ENCODE results near the gene WIPI1.

WIPI1 gene

GRCh38 chr17:68457168-68457538 is at the start of gene WIPI1:
Gene WIPI1 (minus strand): TSS chr17:68457496. CDS start chr17:68457421, 75 bp downstream.
- Histone ChIP-seq H3K27me3 (ENCODE audit: control insufficient read depth, low read length) (0 out of 2 replicates have a peak, but pooled peaks cover 5% of the 10 kb centered on the region), H3F3A (ENCODE audit: control insufficient read depth, insufficient read depth) (peaks cover 4% of the 10 kb centered on the region; the same call in 1 of the 2 replicates), H3K4me3 (ENCODE audit: low read length) (peak within 1 kb of the TSS; percentile 70), H3K4me1 (ENCODE audit: control insufficient read depth, low read length) (peaks cover 52% of the 10 kb centered on the region), H4K20me1 (ENCODE audit: control insufficient read depth, insufficient read depth, low read depth, low read length) (no peaks in the 10 kb centered on the region), H3K4me2 (ENCODE audit: low read length) (peak within 1 kb of the TSS; percentile 84), H3K27ac (ENCODE audit: low read depth, low read length) (no peak within 1 kb of the TSS), H3K79me2 (ENCODE audit: control insufficient read depth, low read length) (no peaks in the 10 kb centered on the region), H3K9me3 (ENCODE audit: control insufficient read depth, insufficient read depth, low read length) (no peaks in the 10 kb centered on the region), H3K36me3 (ENCODE audit: control insufficient read depth, low read length) (no peaks in the 10 kb centered on the region), H3K9me2 (replicated peaks; ENCODE audit: control insufficient read depth, low read length) (no peaks in the 10 kb centered on the region)
- no peak for TF ChIP-seq CTCF (IDR thresholded peaks at IDR 0.05; ENCODE audit: low read depth, low read length, poor library complexity, severe bottlenecking)
- TF ChIP-seq EZH2phosphoT487 (IDR thresholded peaks at IDR 0.05; ENCODE audit: borderline replicate concordance, low read length) = no peak

GRCh38 chr17:68505951-68506350 is 48.7 kb upstream of the WIPI1 start:
- H3K9me3 ChIP-seq (ENCODE audit: control insufficient read depth, insufficient read depth, low read length) = no peaks in the 10 kb centered on the region
- no peak overlapping the region for H3K4me2 ChIP-seq (ENCODE audit: low read length)
- no peaks in the 10 kb centered on the region for H3K27me3 ChIP-seq (ENCODE audit: control insufficient read depth, low read length)
- TF ChIP-seq EZH2phosphoT487 (IDR thresholded peaks at IDR 0.05; ENCODE audit: borderline replicate concordance, low read length) (no peak), CTCF (IDR thresholded peaks at IDR 0.05; ENCODE audit: low read depth, low read length, poor library complexity, severe bottlenecking) (no peak)
- no peaks in the 10 kb centered on the region for H3K36me3 ChIP-seq (ENCODE audit: control insufficient read depth, low read length)
- H3K79me2 ChIP-seq (ENCODE audit: control insufficient read depth, low read length) = no peaks in the 10 kb centered on the region
- peaks cover 15% of the 10 kb centered on the region for H3K4me1 ChIP-seq (ENCODE audit: control insufficient read depth, low read length)
- no peak overlapping the region for H3K27ac ChIP-seq (ENCODE audit: low read depth, low read length)
- H3F3A ChIP-seq (ENCODE audit: control insufficient read depth, insufficient read depth) = no peaks in the 10 kb centered on the region
- no peaks in the 10 kb centered on the region for H3K9me2 ChIP-seq (replicated peaks; ENCODE audit: control insufficient read depth, low read length)
- no peaks in the 10 kb centered on the region for H4K20me1 ChIP-seq (ENCODE audit: control insufficient read depth, insufficient read depth, low read depth, low read length)
- no peak overlapping the region for H3K4me3 ChIP-seq (ENCODE audit: low read length)

- Histone ChIP-seq H4K20me1 (ENCODE audit: control insufficient read depth, insufficient read depth, low read depth, low read length) (no peaks in the 10 kb centered on the region), H3K27ac (ENCODE audit: low read depth, low read length) (no peak overlapping the region), H3K4me2 (ENCODE audit: low read length) (no peak overlapping the region), H3K9me2 (replicated peaks; ENCODE audit: control insufficient read depth, low read length) (no peaks in the 10 kb centered on the region), H3K4me3 (ENCODE audit: low read length) (no peak overlapping the region), H3F3A (ENCODE audit: control insufficient read depth, insufficient read depth) (peaks cover 7% of the 10 kb centered on the region; the same call in 1 of the 2 replicates), H3K36me3 (ENCODE audit: control insufficient read depth, low read length) (no peaks in the 10 kb centered on the region), H3K9me3 (ENCODE audit: control insufficient read depth, insufficient read depth, low read length) (no peaks in the 10 kb centered on the region), H3K4me1 (ENCODE audit: control insufficient read depth, low read length) (peaks cover 22% of the 10 kb centered on the region), H3K27me3 (ENCODE audit: control insufficient read depth, low read length) (no peaks in the 10 kb centered on the region), H3K79me2 (ENCODE audit: control insufficient read depth, low read length) (no peaks in the 10 kb centered on the region)
- TF ChIP-seq EZH2phosphoT487 (IDR thresholded peaks at IDR 0.05; ENCODE audit: borderline replicate concordance, low read length) = no peak
- TF ChIP-seq CTCF (IDR thresholded peaks at IDR 0.05; ENCODE audit: low read depth, low read length, poor library complexity, severe bottlenecking) = no peak
These were observed 43.8 kb upstream of the WIPI1 start for GRCh38 chr17:68501074-68501473.

Measured in DOHH2 (cell line).